SK-N-SH (cell line): Measurements from ENCODE around the gene RIMKLA. TPM values are rescaled to one million over a fixed set of nuclear protein-coding genes. Genes with fewer than 3 reads are reported as not detected.

Source experiments
- CTCF ChIA-PET: fragments of 300-600, 350-600 bp; formaldehyde crosslinking; extraction: SDS; loops from one replicate; lab custom pipeline; 2021; lab: Yijun Ruan, JAX
- POLR2A ChIA-PET: fragments of 350-600 bp; sonication (Branson Sonifier 250); formaldehyde crosslinking; extraction: SDS; loops from one replicate; lab custom pipeline; 2020; ENCODE audit warnings: antibody characterized with exemption, inconsistent platforms; lab: Yijun Ruan, JAX
- DNase-seq: peaks from one replicate; pipeline ENCODE4 v3.0.0; 2012
- H2AFZ ChIP-seq: fragments of 200-600 bp; sonication (generic); 2 replicates; pipeline ENCODE4 v1.8.1; 2016; ENCODE audit warnings: antibody characterized with exemption, mild to moderate bottlenecking, low read depth
- H3F3A ChIP-seq: fragments of 200-600 bp; sonication (generic); replicated peaks from 2 replicates; pipeline ENCODE3; 2016; ENCODE audit warnings: antibody characterized with exemption, mild to moderate bottlenecking; ENCODE audit not compliant: insufficient read depth
- H3K27ac ChIP-seq, 2 experiments: fragments of 200-500 bp in 1 of 2; fragments of 200-600 bp in 1 of 2; sonication (Bioruptor generic) in 1 of 2; sonication (generic), shearing (Covaris generic) in 1 of 2; 2 replicates each; pipeline versions ENCODE4 v1.5.1 to v1.6.1; 2014 to 2016; ENCODE audit warnings: low read depth in 2 of 2, inconsistent platforms in 1 of 2, low read length in 1 of 2, mild to moderate bottlenecking in 1 of 2, mixed read lengths in 1 of 2
- H3K27me3 ChIP-seq: fragments of 200-600 bp; sonication (generic), shearing (Covaris generic); 2 replicates; pipeline ENCODE4 v1.6.1; 2016; ENCODE audit warnings: mixed run types; ENCODE audit not compliant: insufficient read depth
- H3K36me3 ChIP-seq, 2 experiments: fragments of 200-500 bp in 1 of 2; fragments of 200-600 bp in 1 of 2; sonication (Bioruptor generic) in 1 of 2; sonication (generic) in 1 of 2; replicated peaks in 1 of 2; 2 replicates each; pipeline versions ENCODE3 to v1.5.1; 2014 to 2016; ENCODE audit warnings: low read length in 1 of 2, mild to moderate bottlenecking in 1 of 2; ENCODE audit not compliant: insufficient read depth in 2 of 2, control insufficient read depth in 1 of 2
- H3K4me1 ChIP-seq, 2 experiments: fragments of 200-500 bp in 1 of 2; fragments of 200-600 bp in 1 of 2; sonication (Bioruptor generic) in 1 of 2; sonication (generic), shearing (Covaris generic) in 1 of 2; 2 replicates each; pipeline versions ENCODE4 v1.5.1 to v1.6.1; 2014 to 2016; ENCODE audit warnings: low read depth in 1 of 2, low read length in 1 of 2, mixed run types in 1 of 2; ENCODE audit not compliant: insufficient read depth in 2 of 2, control insufficient read depth in 1 of 2
- H3K4me2 ChIP-seq: fragments of 200-600 bp; sonication (generic), shearing (Covaris generic); 2 replicates; pipeline ENCODE4 v1.6.1; 2017; ENCODE audit warnings: mixed run types
- H3K4me3 ChIP-seq, 2 experiments: fragments of 200-500 bp in 1 of 2; fragments of 200-600 bp in 1 of 2; sonication (Bioruptor generic) in 1 of 2; sonication (generic), shearing (Covaris generic) in 1 of 2; 2 replicates each; pipeline versions ENCODE4 v1.5.1 to v1.8.1; 2014 to 2016; ENCODE audit warnings: low read depth in 2 of 2, inconsistent platforms in 1 of 2, low read length in 1 of 2, mild to moderate bottlenecking in 1 of 2, mixed read lengths in 1 of 2, moderate library complexity in 1 of 2
- H3K79me2 ChIP-seq: fragments of 200-600 bp; sonication (generic); 2 replicates; pipeline ENCODE4 v1.8.1; 2017; ENCODE audit warnings: mild to moderate bottlenecking; ENCODE audit not compliant: insufficient read depth
- H3K9ac ChIP-seq: fragments of 200-600 bp; sonication (generic); 2 replicates; pipeline ENCODE4 v1.6.1; 2017; ENCODE audit warnings: mixed run types
- H3K9me2 ChIP-seq: fragments of 200-600 bp; sonication (generic); 2 replicates; pipeline ENCODE4 v1.6.1; 2017; ENCODE audit warnings: mixed run types
- H3K9me3 ChIP-seq: fragments of 200-600 bp; sonication (generic); 2 replicates; pipeline ENCODE4 v1.6.1; 2017; ENCODE audit warnings: mixed run types, mild to moderate bottlenecking, moderate library complexity
- H4K20me1 ChIP-seq: fragments of 200-600 bp; sonication (generic); 2 replicates; pipeline ENCODE4 v1.6.1; 2017; ENCODE audit warnings: mild to moderate bottlenecking, mixed run types; ENCODE audit not compliant: insufficient read depth
- ELF1 ChIP-seq: IDR thresholded peaks from 2 replicates; pipeline ENCODE4 v1.4.0; 2012
- FOSL2 ChIP-seq: IDR thresholded peaks from 2 replicates; pipeline ENCODE4 v1.4.0; 2012; ENCODE audit warnings: low read depth, mild to moderate bottlenecking, moderate library complexity, borderline replicate concordance
- FOXJ3 ChIP-seq: sonication (generic); formaldehyde crosslinking; IDR thresholded peaks from 2 replicates; pipeline ENCODE4 v1.5.1; 2020; ENCODE audit warnings: mild to moderate bottlenecking, missing genetic modification reagents
- GABPA ChIP-seq: IDR thresholded peaks from 2 replicates; pipeline ENCODE4 v1.4.0; 2012; ENCODE audit warnings: low read depth, mild to moderate bottlenecking
- GATA2 ChIP-seq: sonication (generic); formaldehyde crosslinking; IDR thresholded peaks from 2 replicates; pipeline ENCODE4 v1.5.0; 2020; ENCODE audit warnings: mild to moderate bottlenecking, missing genetic modification reagents
- JUND ChIP-seq: IDR thresholded peaks from 2 replicates; pipeline ENCODE4 v1.4.0; 2012
- MEF2A ChIP-seq: IDR thresholded peaks from 2 replicates; pipeline ENCODE4 v1.4.0; 2012; ENCODE audit warnings: low read depth, borderline replicate concordance
- MXI1 ChIP-seq: IDR thresholded peaks from 2 replicates; pipeline ENCODE4 v1.6.1; 2012; ENCODE audit warnings: mild to moderate bottlenecking, low read depth, low read length, improper control_type of control experiment
- NFIC ChIP-seq: IDR thresholded peaks from 2 replicates; pipeline ENCODE4 v1.4.0; 2012; ENCODE audit warnings: borderline replicate concordance
- NRF1 ChIP-seq: IDR thresholded peaks from 2 replicates; pipeline ENCODE4 v1.6.1; 2012; ENCODE audit warnings: low read depth, mild to moderate bottlenecking, low read length
- PBX3 ChIP-seq: IDR thresholded peaks from 2 replicates; pipeline ENCODE4; 2012
- RCOR1 ChIP-seq: fragments of 150-350 bp; IDR thresholded peaks from 2 replicates; pipeline ENCODE4 v1.6.1; 2017; ENCODE audit warnings: antibody characterized with exemption, low read length
- RFX5 ChIP-seq: IDR thresholded peaks from 2 replicates; pipeline ENCODE4 v1.6.1; 2012; ENCODE audit warnings: mild to moderate bottlenecking, improper control_type of control experiment, low read length
- RXRA ChIP-seq: IDR thresholded peaks from 2 replicates; pipeline ENCODE4 v1.4.0; 2012; ENCODE audit warnings: low read depth, mild to moderate bottlenecking, borderline replicate concordance
- SMC3 ChIP-seq: IDR thresholded peaks from 2 replicates; pipeline ENCODE4 v1.6.1; 2012; ENCODE audit warnings: low read depth, low read length, improper control_type of control experiment
- TAF1 ChIP-seq: IDR thresholded peaks from 2 replicates; pipeline ENCODE4 v1.6.1; 2012; ENCODE audit warnings: low read depth, mild to moderate bottlenecking, low read length, moderate library complexity, borderline replicate concordance
- TEAD4 ChIP-seq: IDR thresholded peaks from 2 replicates; pipeline ENCODE4 v1.4.0; 2012; ENCODE audit warnings: mild to moderate bottlenecking, borderline replicate concordance; ENCODE audit not compliant: insufficient read depth
- WGBS: methylation state at CpG from one replicate; pipeline ENCODE4 v1.1.6; 2017; ENCODE audit warnings: low lambda C conversion rate; 5-methylcytosine and 5-hydroxymethylcytosine counted together
- polyA plus RNA-seq, 3 experiments: library from polyadenylated mRNA; depleted of rRNA; stranded (reverse); fragments of >200 nt; gene quantifications; 2 replicates each; pipeline ENCODE4 v1.2.3, GENCODE V29; 2012

The RIMKLA gene
- polyA plus RNA-seq, 1 of the 3 experiments (the other 2 are of a cell fraction): 0.08 TPM

DNA sequence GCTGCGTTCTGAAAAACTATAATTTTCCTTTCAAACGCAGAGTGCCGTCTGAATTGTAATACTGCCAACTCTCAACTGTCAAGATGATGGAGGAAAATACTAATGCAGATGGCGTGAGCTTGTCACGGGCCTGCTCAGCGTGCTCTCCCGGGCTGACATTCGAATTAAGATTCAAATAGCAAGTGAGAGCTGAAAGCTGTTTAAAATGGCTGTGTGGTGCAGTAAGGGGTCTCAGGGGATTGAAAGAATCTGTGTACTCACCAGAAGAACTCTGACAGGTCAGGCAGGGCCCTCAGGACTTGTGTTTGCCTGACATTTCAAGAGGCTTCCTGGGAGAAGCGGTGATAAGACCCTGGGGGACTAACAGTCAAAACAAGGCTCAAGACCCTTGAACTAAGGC lies 42.1 kb downstream of the RIMKLA start:
- Histone ChIP-seq H3K36me3 (no peaks in the 10 kb centered on the region), H3K27ac (no peak overlapping the region), H3K9me2 (no peaks in the 10 kb centered on the region), H4K20me1 (no peaks in the 10 kb centered on the region), H3K4me2 (no peak overlapping the region), H3K27me3 (no peaks in the 10 kb centered on the region; the same call in 1 of the 2 replicates), H2AFZ (no peak overlapping the region)
- POLR2A ChIA-PET: no interaction called here
- TF ChIP-seq RCOR1 (no peak), FOXJ3 (CRISPR knock-in tag) (no peak), NRF1 (no peak), MXI1 (no peak), GABPA (no peak), NFIC (no peak), FOSL2 (no peak), MEF2A (no peak), TAF1 (no peak), RFX5 (no peak), ELF1 (no peak), RXRA (no peak), SMC3 (no peak), TEAD4 (no peak), JUND (no peak)
- TF ChIP-seq, all 33 proteins: peak for 0
- H3K9me3 ChIP-seq: no peaks in the 10 kb centered on the region
- H3K9ac ChIP-seq: no peak overlapping the region
- CTCF ChIA-PET: interaction anchor here (0.5 to 1.1 kb wide), 2 partner anchors 32 to 250 kb away, joined by 3 read pairs; no protein-coding TSS in a partner anchor
- H3K4me3 ChIP-seq: no peak overlapping the region
- no peaks in the 10 kb centered on the region for H3K79me2 ChIP-seq
- H3F3A ChIP-seq: no peaks in the 10 kb centered on the region
- no peak for DNase-seq
- H3K4me1 ChIP-seq: peaks cover 6 to 29% of the 10 kb centered on the region in 2 experiments; a peak in 3 of 4 replicates
- WGBS: 77% methylated on average over 9 of the region's 9 CpGs

GRCh38 chr1:42423681-42424080 lies 43.1 kb downstream of the RIMKLA start:
- ChIA-PET POLR2A (no interaction called here), CTCF (interaction anchor here (0.8 to 1.1 kb wide), 2 partner anchors 113 to 251 kb away, joined by 3 read pairs; no protein-coding TSS in a partner anchor)
- no peaks in the 10 kb centered on the region; the same call in 1 of the 2 replicates for H3K27me3 ChIP-seq
- H3K36me3 ChIP-seq: no peaks in the 10 kb centered on the region
- H2AFZ ChIP-seq: no peak overlapping the region
- peaks cover 6 to 29% of the 10 kb centered on the region in 2 experiments; a peak in 3 of 4 replicates for H3K4me1 ChIP-seq
- no peak overlapping the region for H3K9ac ChIP-seq
- no peaks in the 10 kb centered on the region for H3K79me2 ChIP-seq
- H3K9me2 ChIP-seq: no peaks in the 10 kb centered on the region
- no peak overlapping the region for H3K4me3 ChIP-seq
- DNase-seq: no peak
- H4K20me1 ChIP-seq: no peaks in the 10 kb centered on the region
- no peak overlapping the region for H3K4me2 ChIP-seq
- H3K9me3 ChIP-seq: no peaks in the 10 kb centered on the region
- no peaks in the 10 kb centered on the region for H3F3A ChIP-seq
- TF ChIP-seq TAF1 (no peak), SMC3 (no peak), RCOR1 (no peak)
- WGBS: 79% methylated on average over 3 of the region's 3 CpGs
- no peak overlapping the region for H3K27ac ChIP-seq

DNA sequence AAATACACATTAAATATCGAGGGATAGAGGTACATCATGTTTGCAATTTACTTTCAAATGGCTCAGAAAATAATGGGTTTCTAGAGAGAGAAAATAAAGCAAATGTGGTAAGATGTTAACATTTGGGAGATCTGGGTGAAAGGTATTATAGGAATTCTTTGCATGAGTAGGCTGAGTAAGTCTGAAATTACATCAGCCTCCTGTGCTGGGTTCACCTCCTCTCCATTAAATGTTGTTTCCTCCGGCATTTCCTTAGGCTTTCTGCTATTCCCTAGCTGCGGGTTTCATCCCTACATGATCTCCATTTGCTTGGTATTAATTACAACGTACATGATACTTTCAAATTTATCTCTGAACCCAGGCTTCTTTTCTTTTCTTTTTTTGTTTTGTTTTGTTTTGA lies 43.6 kb downstream of the RIMKLA start:
- Histone ChIP-seq H3K4me1 (peaks cover 6 to 28% of the 10 kb centered on the region in 2 experiments; a peak in 3 of 4 replicates), H4K20me1 (no peaks in the 10 kb centered on the region), H3K9ac (no peak overlapping the region), H3K4me2 (no peak overlapping the region), H2AFZ (no peak overlapping the region), H3K27me3 (no peaks in the 10 kb centered on the region; the same call in 1 of the 2 replicates), H3F3A (no peaks in the 10 kb centered on the region), H3K9me2 (no peaks in the 10 kb centered on the region), H3K27ac (no peak overlapping the region), H3K4me3 (no peak overlapping the region), H3K36me3 (no peaks in the 10 kb centered on the region), H3K79me2 (no peaks in the 10 kb centered on the region), H3K9me3 (no peaks in the 10 kb centered on the region)
- TF ChIP-seq FOXJ3 (CRISPR knock-in tag): no peak
- no peak for TF ChIP-seq GATA2 (CRISPR knock-in tag)
- no peak for TF ChIP-seq PBX3
- WGBS: 68% methylated on average over 4 of the region's 4 CpGs
- ChIA-PET POLR2A (no interaction called here), CTCF (interaction anchor here (0.8 kb wide), 1 partner anchor 113 kb away, joined by 3 read pairs; no protein-coding TSS in a partner anchor)
- no peak for DNase-seq
